ENCODE data around the gene CACNA1G.

- TF ChIP-seq EZH2 (IDR thresholded peaks at IDR 0.05; ENCODE audit: low read length, unreplicated experiment) (no peak), CTCF (conservative IDR thresholded peaks at IDR 0.05; ENCODE audit: low read depth, low read length) (no peak), EZH2phosphoT487 (IDR thresholded peaks at IDR 0.05; ENCODE audit: borderline replicate concordance, low read length) (no peak)
These were observed 102.2 kb downstream of the CACNA1G start for GRCh38 chr17:50662632-50663225.

Measured in PC-3 (cell line).